C4-2B (cell line): ENCODE measurements around the gene MACF1.

ENCODE experiments used
- CTCF ChIP-seq: fragments of 450-650 bp; conservative IDR thresholded peaks from 2 replicates; pipeline ENCODE4 v1.5.1; 2017; ENCODE audit warnings: mild to moderate bottlenecking
- ZFX ChIP-seq: fragments of 450-650 bp; IDR thresholded peaks from 2 replicates; pipeline ENCODE4 v1.6.1; 2017

- TF ChIP-seq CTCF (no peak), ZFX (no peak)
Observed at GRCh38 chr1:39445573-39445972, 241.1 kb downstream of the MACF1 start.
